Measurements from ENCODE around the gene SEM1. TPM values are rescaled to one million over a fixed set of nuclear protein-coding genes. Genes with fewer than 3 reads are reported as not detected.
A peak's percentile ranks its signal among the peaks of the same experiment; 100 is the strongest.

The SEM1 gene
- total RNA-seq, 1 experiment from 2014 or later, result 79.9 TPM

- Histone ChIP-seq H4K5ac (ENCODE audit: insufficient read length, low read depth, low read length) (no peak overlapping the region), H4K8ac (replicated peaks; ENCODE audit: insufficient read length, low read depth, low read length) (no peak overlapping the region), H4K91ac (ENCODE audit: insufficient read length, low read depth, low read length) (no peak overlapping the region), H2BK20ac (ENCODE audit: low read depth, low read length, poor library complexity, severe bottlenecking) (no peak overlapping the region), H3K79me1 (ENCODE audit: insufficient read depth, low read depth, low read length, poor library complexity, severe bottlenecking) (no peaks in the 10 kb centered on the region), H4K20me1 (ENCODE audit: control insufficient read depth, insufficient read depth, insufficient read length) (no peaks in the 10 kb centered on the region), H3K9ac (ENCODE audit: extremely low read depth, insufficient read length, low read length) (no peak overlapping the region), H3K79me2 (ENCODE audit: insufficient read depth, low read length) (no peaks in the 10 kb centered on the region), H3K23me2 (ENCODE audit: insufficient read length, low read depth, low read length, poor library complexity, severe bottlenecking) (no peaks in the 10 kb centered on the region), H3K56ac (ENCODE audit: insufficient read length, low read depth, low read length) (no peak overlapping the region), H2BK120ac (ENCODE audit: low read depth, low read length, poor library complexity, severe bottlenecking) (no peak overlapping the region), H3K9me3 (ENCODE audit: control insufficient read depth, low read depth, low read length) (no peaks in the 10 kb centered on the region), H3K27me3 (ENCODE audit: insufficient read depth, low read length) (no peaks in the 10 kb centered on the region), H2BK12ac (ENCODE audit: insufficient read length, low read depth, low read length) (no peak overlapping the region), H3K27ac (ENCODE audit: insufficient read length, low read depth, low read length) (no peak overlapping the region), H3K14ac (ENCODE audit: insufficient read depth, low read length) (no peak overlapping the region), H2BK5ac (ENCODE audit: insufficient read length, low read length) (no peak overlapping the region), H2AFZ (ENCODE audit: low read length) (no peak overlapping the region), H2BK15ac (ENCODE audit: low read depth, low read length) (no peak overlapping the region), H3K4ac (ENCODE audit: low read depth, low read length) (no peak overlapping the region), H2AK5ac (ENCODE audit: insufficient read length, low read length) (no peak overlapping the region), H3K18ac (ENCODE audit: insufficient read length, low read depth, low read length) (no peak overlapping the region), H3K23ac (ENCODE audit: insufficient read length, low read depth, low read length) (no peak overlapping the region), H3K4me1 (ENCODE audit: insufficient read depth, low read length) (peaks cover 8% of the 10 kb centered on the region; the same call in 1 of the 2 replicates), H3T11ph (ENCODE audit: low read length) (no peak overlapping the region), H3K4me2 (ENCODE audit: insufficient read depth, insufficient read length, low read length) (no peak overlapping the region)
- H3K4me1 Mint-ChIP-seq, result peaks cover 14 to 17% of the 10 kb centered on the region in 2 experiments
- no peak overlapping the region for H3K4me3 Mint-ChIP-seq
- no CpG with 5 or more reads among the region's 4 CpGs for WGBS (ENCODE audit: extremely low coverage, insufficient read length, low lambda C conversion rate)
- TF ChIP-seq, protein P1, sequence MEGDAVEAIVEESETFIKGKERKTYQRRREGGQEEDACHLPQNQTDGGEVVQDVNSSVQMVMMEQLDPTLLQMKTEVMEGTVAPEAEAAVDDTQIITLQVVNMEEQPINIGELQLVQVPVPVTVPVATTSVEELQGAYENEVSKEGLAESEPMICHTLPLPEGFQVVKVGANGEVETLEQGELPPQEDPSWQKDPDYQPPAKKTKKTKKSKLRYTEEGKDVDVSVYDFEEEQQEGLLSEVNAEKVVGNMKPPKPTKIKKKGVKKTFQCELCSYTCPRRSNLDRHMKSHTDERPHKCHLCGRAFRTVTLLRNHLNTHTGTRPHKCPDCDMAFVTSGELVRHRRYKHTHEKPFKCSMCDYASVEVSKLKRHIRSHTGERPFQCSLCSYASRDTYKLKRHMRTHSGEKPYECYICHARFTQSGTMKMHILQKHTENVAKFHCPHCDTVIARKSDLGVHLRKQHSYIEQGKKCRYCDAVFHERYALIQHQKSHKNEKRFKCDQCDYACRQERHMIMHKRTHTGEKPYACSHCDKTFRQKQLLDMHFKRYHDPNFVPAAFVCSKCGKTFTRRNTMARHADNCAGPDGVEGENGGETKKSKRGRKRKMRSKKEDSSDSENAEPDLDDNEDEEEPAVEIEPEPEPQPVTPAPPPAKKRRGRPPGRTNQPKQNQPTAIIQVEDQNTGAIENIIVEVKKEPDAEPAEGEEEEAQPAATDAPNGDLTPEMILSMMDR (conservative IDR thresholded peaks at IDR 0.05), result no peak
- no peaks in the 10 kb centered on the region for H3K36me3 Mint-ChIP-seq (ENCODE audit: insufficient read depth in 1 of 3, low read depth in 3 of 3)
- H3K27ac Mint-ChIP-seq, result no peak overlapping the region; a peak in 1 of 7 replicates
- DNase-seq, result peak; percentile 31
- no peaks in the 10 kb centered on the region for H3K9me3 Mint-ChIP-seq
- peaks cover 2% of the 10 kb centered on the region; the same call in 1 of the 2 replicates for H3K27me3 Mint-ChIP-seq (ENCODE audit: low read depth)
Measured at GRCh38 chr7:96740130-96740529, 30.5 kb upstream of the SEM1 start.

Data from H9 (cell line).